Omental fat pad (tissue), 4 donors: Measurements from ENCODE around the gene PIGH. TPM values are rescaled to one million over a fixed set of nuclear protein-coding genes. Genes with fewer than 3 reads are reported as not detected.

Source experiments
- ATAC-seq: fragments of 150-250 bp; one replicate; pipeline ENCODE4 v1.9.1; 2016; ENCODE audit warnings: mild to moderate bottlenecking, moderate library complexity; ENCODE audit not compliant: low FRiP score
- DNase-seq: peaks from one replicate; pipeline ENCODE4 v3.0.0-alpha.2; 2019; ENCODE audit warnings: low spot score
- small RNA-seq: library from RNA; depleted of rRNA; stranded (forward); fragments of <200 nt; gene quantifications from one replicate; pipeline ENCODE3, GENCODE V24; 2016
- total RNA-seq, 4 donors: library from RNA; depleted of rRNA; stranded (reverse); fragments of >200 nt; gene quantifications; one replicate each; pipeline ENCODE4 v1.1.0, GENCODE V29; 2016
- TF ChIP-seq, protein P1 (sequence below), 3 donors: fragments of 450-650 bp; IDR thresholded peaks; one replicate each; pipeline ENCODE4 v1.5.1; 2016 to 2017; ENCODE audit warnings: antibody characterized with exemption in 3 of 3, mild to moderate bottlenecking in 3 of 3, moderate library complexity in 2 of 3

PIGH gene
- total RNA-seq, 4 donors from 2014 or later: 16.0 to 27.7 (median 24.9) TPM

DNA sequence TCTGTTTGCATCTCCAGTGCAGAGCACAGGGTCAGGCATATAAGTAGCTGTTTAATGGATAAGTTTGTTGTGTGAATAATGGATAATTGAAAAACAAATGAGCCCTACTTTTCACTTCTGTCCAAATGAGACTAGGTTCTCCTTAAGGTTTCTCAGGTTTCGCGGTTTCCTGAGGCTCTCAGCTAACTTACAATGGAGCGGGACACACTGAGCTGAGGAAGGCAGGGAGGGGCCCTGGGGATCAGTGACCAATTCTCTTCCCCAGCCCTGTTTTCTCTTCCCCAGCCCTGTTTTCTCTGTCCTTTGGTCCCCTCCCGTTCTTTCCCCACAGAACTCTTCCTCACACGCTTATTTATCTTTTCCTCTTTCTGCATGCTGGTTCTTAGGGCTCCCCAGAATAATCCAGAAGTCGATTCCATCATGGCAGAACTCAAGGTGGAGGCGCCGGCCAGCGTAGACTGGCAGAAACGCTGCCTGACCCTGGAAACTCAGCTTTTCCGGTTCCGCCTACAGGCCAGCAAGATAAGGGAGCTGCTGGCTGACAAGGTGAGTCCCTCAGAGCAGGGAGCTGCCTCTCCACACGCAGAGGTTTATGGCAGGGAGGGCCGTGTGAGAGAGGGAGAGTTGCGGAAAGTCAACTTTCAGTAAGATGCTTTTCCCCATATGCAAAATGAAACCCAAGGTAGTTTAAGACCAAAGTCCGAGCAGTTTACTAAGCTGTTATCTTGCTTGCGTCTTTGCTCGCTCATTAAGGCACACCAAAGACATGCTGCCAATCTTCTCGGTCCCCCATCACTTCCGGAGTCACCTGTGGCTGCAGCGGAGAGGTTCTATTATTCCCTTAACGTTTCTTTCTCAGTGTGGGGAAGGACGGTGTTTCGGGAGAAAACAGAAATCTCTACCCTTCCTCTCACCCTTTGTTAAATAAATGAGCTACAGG lies 58.4 kb downstream of the PIGH start:
- DNase-seq (no peak), ATAC-seq (no peak)
- TF ChIP-seq, protein P1, sequence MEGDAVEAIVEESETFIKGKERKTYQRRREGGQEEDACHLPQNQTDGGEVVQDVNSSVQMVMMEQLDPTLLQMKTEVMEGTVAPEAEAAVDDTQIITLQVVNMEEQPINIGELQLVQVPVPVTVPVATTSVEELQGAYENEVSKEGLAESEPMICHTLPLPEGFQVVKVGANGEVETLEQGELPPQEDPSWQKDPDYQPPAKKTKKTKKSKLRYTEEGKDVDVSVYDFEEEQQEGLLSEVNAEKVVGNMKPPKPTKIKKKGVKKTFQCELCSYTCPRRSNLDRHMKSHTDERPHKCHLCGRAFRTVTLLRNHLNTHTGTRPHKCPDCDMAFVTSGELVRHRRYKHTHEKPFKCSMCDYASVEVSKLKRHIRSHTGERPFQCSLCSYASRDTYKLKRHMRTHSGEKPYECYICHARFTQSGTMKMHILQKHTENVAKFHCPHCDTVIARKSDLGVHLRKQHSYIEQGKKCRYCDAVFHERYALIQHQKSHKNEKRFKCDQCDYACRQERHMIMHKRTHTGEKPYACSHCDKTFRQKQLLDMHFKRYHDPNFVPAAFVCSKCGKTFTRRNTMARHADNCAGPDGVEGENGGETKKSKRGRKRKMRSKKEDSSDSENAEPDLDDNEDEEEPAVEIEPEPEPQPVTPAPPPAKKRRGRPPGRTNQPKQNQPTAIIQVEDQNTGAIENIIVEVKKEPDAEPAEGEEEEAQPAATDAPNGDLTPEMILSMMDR (IDR thresholded peaks at IDR 0.05): no peak

Small RNA genes within 50 kb of the gene (small RNA-seq; reads per million reads assigned to genes)
- not detected for gene AL132640.3
- not detected for gene RF00019

Other genes starting within 250 kb of the PIGH start
- gene ATP6V1D, start 240.5 kb downstream of the PIGH start, total RNA-seq: 10 to 100 TPM; 61.2 to 82.7 (median 73.1) TPM
- 100 to 1,000 TPM in 2 of 4 donors, 10 to 100 TPM in 2; 43.0 to 150 (median 89.6) TPM for gene EIF2S1, start 239.9 kb downstream of the PIGH start, total RNA-seq
- 1 to 10 TPM in 3 of 4 donors, not detected in 1; 1.8 to 4.5 (median 3.4) TPM for gene PLEK2, start 188.1 kb downstream of the PIGH start, total RNA-seq
- gene TMEM229B, start 111.5 kb downstream of the PIGH start, total RNA-seq: 1 to 10 TPM in 2 of 4 donors, under 1 TPM in 2; 0.84 to 6.6 (median 1.3) TPM
- 1 to 10 TPM; 1.7 to 7.5 (median 5.5) TPM for gene PLEKHH1, start 67.0 kb downstream of the PIGH start, total RNA-seq
- 10 to 100 TPM in 3 of 4 donors, 1 to 10 TPM in 1; 1.6 to 13.9 (median 11.3) TPM for gene ARG2, start 19.7 kb upstream of the PIGH start, total RNA-seq
- 100 to 1,000 TPM in 3 of 4 donors, 10 to 100 TPM in 1; 96.1 to 133 (median 114) TPM for gene VTI1B, start 74.4 kb upstream of the PIGH start, total RNA-seq
- 10 to 100 TPM; 29.4 to 38.8 (median 35.3) TPM for gene RDH11, start 95.5 kb upstream of the PIGH start, total RNA-seq
- gene RDH12, start 101.6 kb upstream of the PIGH start, total RNA-seq: under 1 TPM in 1 of 4 donors, not detected in 3; 0.28 TPM
- gene ZFYVE26, start 216.3 kb upstream of the PIGH start, total RNA-seq: 10 to 100 TPM; 24.1 to 33.7 (median 25.0) TPM
- 10 to 100 TPM in 2 of 4 donors, 1 to 10 TPM in 2; 8.9 to 30.3 (median 10.4) TPM for gene RAD51B, start 219.5 kb upstream of the PIGH start, total RNA-seq